ENCODE results near the gene HBG1.

GRCh38 chr11:5283882-5284281, 34.2 kb upstream of the HBG1 start:
- TF ChIP-seq CTCF (IDR thresholded peaks at IDR 0.05) (no peak), REST (IDR thresholded peaks at IDR 0.05; ENCODE audit: insufficient read depth in 1 of 2, low read depth in 2 of 2, low read length in 1 of 2) (no peak)
